HCT116 (cell line): ENCODE data around the gene MACF1. TPM values are rescaled to one million over a fixed set of nuclear protein-coding genes. Genes with fewer than 3 reads are reported as not detected.

ENCODE experiments used
- ATAC-seq: fragments of 200-7000 bp; cut with Tn5 transposase; 2 replicates; pipeline ENCODE4 v1.9.1; 2020; ENCODE audit warnings: mild to moderate bottlenecking, moderate library complexity
- BruUV-seq: library from RNA; stranded (reverse); fragments of 400-500 nt; replicated peaks from 2 replicates; lab custom pipeline; 2021; lab: Mats Ljungman, UMichigan
- CTCF ChIA-PET: fragments of 300-600 bp; sonication (Branson Sonifier 250); formaldehyde crosslinking; loops from one replicate; lab custom pipeline; 2021; ENCODE audit warnings: antibody characterized with exemption; lab: Charles Lee
- POLR2A ChIA-PET: fragments of 300-600, 350-600 bp; sonication (Branson Sonifier 250); formaldehyde crosslinking; loops from one replicate; lab custom pipeline; 2021; ENCODE audit warnings: antibody characterized with exemption; lab: Charles Lee
- RAD21 ChIA-PET, 2 experiments: fragments of 300-600 bp; sonication (Branson Sonifier 250); formaldehyde crosslinking; loops; one replicate each; lab custom pipeline; 2023; ENCODE audit warnings: low total read pairs in 2 of 2; ENCODE audit not compliant: uncharacterized antibody in 2 of 2, unreplicated experiment in 2 of 2, low non-redundant PET in 1 of 2; lab: Charles Lee
- DNase-seq: peaks from one replicate; pipeline ENCODE4 v3.0.0-alpha.2; 2010; ENCODE audit warnings: low read depth, low spot score
- H2AFZ ChIP-seq: fragments of 200-600 bp; shearing (Covaris generic), sonication (generic); 2 replicates; pipeline ENCODE4 v1.6.1; 2017; ENCODE audit warnings: low read depth, mixed run types, mixed read lengths, antibody characterized with exemption, low read length; ENCODE audit not compliant: poor library complexity, severe bottlenecking
- H3K27ac ChIP-seq: 2 replicates; pipeline ENCODE4 v1.5.1; 2012; ENCODE audit warnings: low read depth, low read length
- H3K27me3 ChIP-seq: fragments of 200-600 bp; sonication (generic); 2 replicates; pipeline ENCODE4 v1.6.1; 2016; ENCODE audit warnings: mixed run types, low read length, mixed read lengths; ENCODE audit not compliant: insufficient read depth
- H3K36me3 ChIP-seq, 2 experiments: fragments of 200-500 bp in 1 of 2; fragments of 200-600 bp in 1 of 2; sonication (Bioruptor generic) in 1 of 2; sonication (generic) in 1 of 2; 2 replicates each; pipeline versions ENCODE4 v1.5.1 to v1.6.1; 2014 to 2016; ENCODE audit warnings: low read length in 2 of 2, inconsistent platforms in 1 of 2, mixed read lengths in 1 of 2, mixed run types in 1 of 2; ENCODE audit not compliant: insufficient read depth in 2 of 2, control insufficient read depth in 1 of 2
- H3K4me1 ChIP-seq, 2 experiments: fragments of 200-600 bp in 1 of 2; sonication (generic) in 1 of 2; 2 replicates each; pipeline versions ENCODE4 v1.5.1 to v1.6.1; 2012 to 2017; ENCODE audit warnings: low read length in 2 of 2, inconsistent platforms in 1 of 2, mild to moderate bottlenecking in 1 of 2, mixed read lengths in 1 of 2, mixed run types in 1 of 2, moderate library complexity in 1 of 2; ENCODE audit not compliant: insufficient read depth in 2 of 2, control insufficient read depth in 1 of 2
- H3K4me2 ChIP-seq: fragments of 200-600 bp; sonication (generic); 2 replicates; pipeline ENCODE4 v1.6.1; 2017; ENCODE audit warnings: mixed run types, low read length, mixed read lengths
- H3K4me3 ChIP-seq, 2 experiments: fragments of 200-600 bp in 1 of 2; sonication (generic) in 1 of 2; replicated peaks in 1 of 2; 2 replicates each; pipeline ENCODE4 v1.5.1; 2011 to 2016; ENCODE audit warnings: low read length in 2 of 2, control low read depth in 1 of 2, low read depth in 1 of 2, mild to moderate bottlenecking in 1 of 2, mixed read lengths in 1 of 2, mixed run types in 1 of 2
- H3K79me2 ChIP-seq: fragments of 200-600 bp; sonication (generic); 2 replicates; pipeline ENCODE4 v1.6.1; 2017; ENCODE audit warnings: mild to moderate bottlenecking, mixed run types, low read length, moderate library complexity, mixed read lengths; ENCODE audit not compliant: insufficient read depth
- H3K9ac ChIP-seq: fragments of 200-600 bp; sonication (generic); 2 replicates; pipeline ENCODE4 v1.6.1; 2016; ENCODE audit warnings: low read length, mixed read lengths
- H3K9me2 ChIP-seq: fragments of 200-600 bp; sonication (generic), shearing (Covaris generic); 2 replicates; pipeline ENCODE4 v1.6.1; 2017; ENCODE audit warnings: mixed run types, mild to moderate bottlenecking, moderate library complexity; ENCODE audit not compliant: insufficient read depth
- H3K9me3 ChIP-seq, 2 experiments: fragments of 200-500 bp in 1 of 2; fragments of 200-600 bp in 1 of 2; sonication (Bioruptor generic) in 1 of 2; sonication (generic) in 1 of 2; 2 replicates each; pipeline ENCODE4 v1.6.1; 2014 to 2017; ENCODE audit warnings: low read length in 2 of 2, mixed read lengths in 2 of 2, inconsistent platforms in 1 of 2, low read depth in 1 of 2, mild to moderate bottlenecking in 1 of 2, mixed run types in 1 of 2, moderate library complexity in 1 of 2; ENCODE audit not compliant: control insufficient read depth in 1 of 2, insufficient read depth in 1 of 2
- H4K20me1 ChIP-seq: fragments of 200-600 bp; sonication (generic), shearing (Covaris generic); 2 replicates; pipeline ENCODE4 v1.6.1; 2017; ENCODE audit warnings: mixed run types, mild to moderate bottlenecking, moderate library complexity; ENCODE audit not compliant: insufficient read depth
- ELF1 ChIP-seq: IDR thresholded peaks from 2 replicates; pipeline ENCODE4 v1.6.1; 2012; ENCODE audit warnings: low read depth, borderline replicate concordance
- REST ChIP-seq: IDR thresholded peaks from 2 replicates; pipeline ENCODE4 v1.6.1; 2012; ENCODE audit warnings: low read depth
- SIN3A ChIP-seq: IDR thresholded peaks from 2 replicates; pipeline ENCODE4 v1.6.1; 2012; ENCODE audit warnings: low read depth
- SP1 ChIP-seq: IDR thresholded peaks from 2 replicates; pipeline ENCODE4 v1.6.1; 2012; ENCODE audit warnings: low read depth
- SRF ChIP-seq: IDR thresholded peaks from 2 replicates; pipeline ENCODE4 v1.6.1; 2012; ENCODE audit warnings: low read depth
- intact Hi-C: fragments of 100-400 bp; cut with micrococcal nuclease; formaldehyde crosslinking; loops from 2 replicates; pipeline ENCODE4 v1.10.0; 2022
- total RNA-seq: library from RNA; stranded (reverse); gene quantifications from one replicate; pipeline ENCODE4 v1.2.1, GENCODE V29; 2021; ENCODE audit not compliant: unreplicated experiment

The MACF1 gene
- total RNA-seq, 1 experiment from 2014 or later: 146 TPM

- Histone ChIP-seq H3K36me3 (no peaks in the 10 kb centered on the region), H3K27me3 (no peaks in the 10 kb centered on the region), H3K4me2 (no peak overlapping the region), H3K9ac (no peak overlapping the region), H3K9me3 (no peaks in the 10 kb centered on the region), H4K20me1 (no peaks in the 10 kb centered on the region), H3K4me3 (no peak overlapping the region), H3K9me2 (no peaks in the 10 kb centered on the region), H2AFZ (no peak overlapping the region), H3K4me1 (no peaks in the 10 kb centered on the region), H3K79me2 (no peaks in the 10 kb centered on the region), H3K27ac (no peak overlapping the region)
- ChIA-PET RAD21 (no interaction called here), POLR2A (no interaction called here), CTCF (no interaction called here)
- intact Hi-C loops: no loop called here
- TF ChIP-seq SP1 (no peak), SRF (no peak), SIN3A (no peak), ELF1 (no peak), REST (no peak)
- DNase-seq (no peak), ATAC-seq (no peak)
- no TSS peak for BruUV-seq
These were observed 320.3 kb downstream of the MACF1 start for GRCh38 chr1:39524591-39525365.
